Colonic mucosa (tissue), 4 donors: ENCODE data around the gene EXT2. TPM values are rescaled to one million over a fixed set of nuclear protein-coding genes. Genes with fewer than 3 reads are reported as not detected.
A peak's percentile ranks its signal among the peaks of the same experiment; 100 is the strongest.

Experiments used
- DNase-seq: peaks from one replicate; pipeline ENCODE4 v3.0.0-alpha.2; 2020
- H3K27ac ChIP-seq: fragments of 200-600 bp; one replicate; pipeline ENCODE4 v1.8.0; 2021
- H3K27me3 ChIP-seq: fragments of 200-600 bp; one replicate; pipeline ENCODE4 v1.8.0; 2021
- H3K36me3 ChIP-seq: fragments of 200-600 bp; one replicate; pipeline ENCODE4 v1.8.0; 2021
- H3K4me1 ChIP-seq: fragments of 200-600 bp; one replicate; pipeline ENCODE4 v1.8.0; 2021; ENCODE audit warnings: mild to moderate bottlenecking
- H3K4me3 ChIP-seq: fragments of 200-600 bp; one replicate; pipeline ENCODE4 v1.8.0; 2021
- H3K9ac ChIP-seq, 2 donors: one replicate each; pipeline ENCODE4 v1.7.0; 2013; ENCODE audit warnings: control low read depth in 2 of 2, low read depth in 2 of 2, low read length in 2 of 2
- H3K9me3 ChIP-seq: fragments of 200-600 bp; one replicate; pipeline ENCODE4 v1.8.0; 2021
- CTCF ChIP-seq: fragments of 200-600 bp; IDR thresholded peaks from one replicate; pipeline ENCODE4 v1.8.0; 2022; ENCODE audit warnings: antibody characterized with exemption, mild to moderate bottlenecking
- intact Hi-C: fragments of 100-400 bp; cut with DNase I; formaldehyde crosslinking; loops from one replicate; pipeline ENCODE4 v1.14.1; 2022
- total RNA-seq, 2 donors: library from RNA; stranded (reverse); fragmentation: NEBNext Ultra II Directional in 1 of 2; extraction: Animal tissue kit (Norgen Biotek cat#: 25700) in 1 of 2; gene quantifications; one replicate each; pipeline ENCODE4 v1.2.1, GENCODE V29; 2021
- donor health status: healthy.
- donor health status: DM: no; HTN: no; CAD: no.
- donor health status: DM: no; HTN: no; CAD: no.

EXT2 gene
- total RNA-seq, 2 donors from 2014 or later, result 53.2 to 54.7 TPM

- Histone ChIP-seq H3K9me3 (no peaks in the 10 kb centered on the region), H3K9ac (no peak overlapping the region), H3K36me3 (no peaks in the 10 kb centered on the region), H3K4me1 (no peaks in the 10 kb centered on the region), H3K27ac (no peak overlapping the region), H3K4me3 (no peak overlapping the region), H3K27me3 (no peaks in the 10 kb centered on the region)
- intact Hi-C loops, result no loop called here
- no peak for DNase-seq
- no peak for TF ChIP-seq CTCF
Observed at GRCh38 chr11:44051171-44051570, 44.3 kb upstream of the EXT2 start.

- no peaks in the 10 kb centered on the region for H3K4me1 ChIP-seq
- intact Hi-C loops, result no loop called here
- no peaks in the 10 kb centered on the region for H3K36me3 ChIP-seq
- H3K4me3 ChIP-seq, result no peak overlapping the region
- H3K27me3 ChIP-seq, result no peaks in the 10 kb centered on the region
- no peak for DNase-seq
- H3K9ac ChIP-seq, result no peak overlapping the region
- H3K27ac ChIP-seq, result no peak overlapping the region
- no peaks in the 10 kb centered on the region for H3K9me3 ChIP-seq
- TF ChIP-seq CTCF, result no peak
Observed at GRCh38 chr11:44057340-44057739, 38.1 kb upstream of the EXT2 start.

- H3K27ac ChIP-seq, result no peak overlapping the region
- no peak for DNase-seq
- H3K9ac ChIP-seq, result no peak overlapping the region
- no peak for TF ChIP-seq CTCF
- H3K4me1 ChIP-seq, result no peaks in the 10 kb centered on the region
- no peaks in the 10 kb centered on the region for H3K27me3 ChIP-seq
- H3K4me3 ChIP-seq, result no peak overlapping the region
- intact Hi-C loops, result no loop called here
- no peaks in the 10 kb centered on the region for H3K9me3 ChIP-seq
- H3K36me3 ChIP-seq, result no peaks in the 10 kb centered on the region
Observed at GRCh38 chr11:44058275-44058674, 37.2 kb upstream of the EXT2 start.

GRCh38 chr11:44065161-44065661 lies 30.3 kb upstream of the EXT2 start:
- H3K4me3 ChIP-seq, result no peak overlapping the region
- no peaks in the 10 kb centered on the region for H3K27me3 ChIP-seq
- peak overlapping the region; percentile 74 to 93 for H3K9ac ChIP-seq
- peaks cover 4% of the 10 kb centered on the region for H3K4me1 ChIP-seq
- H3K27ac ChIP-seq, result no peak overlapping the region
- no peak for DNase-seq
- intact Hi-C loops, result no loop called here
- no peaks in the 10 kb centered on the region for H3K9me3 ChIP-seq
- TF ChIP-seq CTCF, result no peak
- H3K36me3 ChIP-seq, result no peaks in the 10 kb centered on the region

- Histone ChIP-seq H3K36me3 (no peaks in the 10 kb centered on the region), H3K4me1 (peaks cover 4% of the 10 kb centered on the region), H3K9ac (peak within 1 kb of the TSS; percentile 74 to 93), H3K27ac (peak within 1 kb of the TSS; percentile 90), H3K9me3 (no peaks in the 10 kb centered on the region), H3K4me3 (peak within 1 kb of the TSS; percentile 63), H3K27me3 (no peaks in the 10 kb centered on the region)
- peak; percentile 96 for DNase-seq
- intact Hi-C loops, result no loop called here
- TF ChIP-seq CTCF, result peak; percentile 77
Observed at GRCh38 chr11:44065841-44066731, 29.4 kb upstream of the EXT2 start, which contains the start of gene ACCS. TSS of gene ACCS (plus strand) at chr11:44066270. CDS start at chr11:44067628, 1,358 bp downstream.
